GM18873 (cell line): Measurements from ENCODE around the gene SEC61A2.
"Not testable (repeated sequence)": the region's sequence is repeated elsewhere in the genome, so short reads cannot be mapped to it uniquely, and the experiment has no call there.

ENCODE experiments used
- ATAC-seq: cut with Tn5 transposase; IDR thresholded peaks from one replicate; pipeline ENCODE4 v1.9.1; 2021; ENCODE audit warnings: mild to moderate bottlenecking, moderate library complexity, moderate number of reproducible peaks; ENCODE audit not compliant: unreplicated experiment, low FRiP score

Gene SEC61A2

DNA sequence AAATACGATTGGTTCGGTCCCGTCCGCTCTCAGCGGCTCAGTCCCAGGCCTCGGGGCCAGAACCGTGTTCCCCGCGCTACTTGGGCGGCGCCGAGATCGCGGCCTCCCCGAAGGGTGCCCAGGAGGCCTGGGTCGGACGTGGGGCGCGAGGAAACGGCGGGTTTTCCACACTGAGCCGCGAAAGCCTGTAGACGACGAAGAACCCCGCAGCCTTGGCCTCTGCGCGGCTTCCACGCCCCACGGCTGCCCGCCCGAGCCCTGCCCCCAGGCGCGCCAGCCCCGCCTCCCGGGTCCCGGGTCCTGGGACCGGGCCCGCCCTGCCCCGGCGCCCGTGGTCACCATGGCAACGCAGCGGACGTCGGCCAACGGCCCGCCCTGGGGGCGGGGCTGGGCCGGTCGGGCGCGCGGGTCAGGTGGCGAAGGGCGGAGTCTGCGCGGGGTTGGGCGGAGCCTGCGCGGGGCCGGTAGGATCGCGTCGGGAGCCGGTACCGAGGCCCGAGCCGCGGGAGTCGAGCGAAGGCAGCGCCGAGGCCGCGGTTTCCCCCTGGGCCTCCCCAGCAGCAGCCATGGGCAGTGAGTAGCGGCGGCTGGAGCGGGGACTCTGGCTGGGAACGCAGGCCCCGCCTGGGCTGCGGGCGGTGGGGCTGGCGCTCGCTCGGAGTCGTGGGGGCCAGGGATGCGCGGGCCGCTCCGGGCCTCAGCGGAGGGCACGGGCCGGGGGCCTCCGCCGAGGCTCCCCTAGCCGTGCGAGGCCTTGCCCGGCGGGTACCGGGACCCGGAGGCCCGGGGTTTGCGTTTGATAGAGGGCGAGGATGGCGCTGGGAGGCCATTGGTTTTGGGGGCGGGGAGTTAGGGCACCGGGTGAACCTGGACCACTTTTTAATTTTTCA, at the start of gene SEC61A2:
SEC61A2 (plus strand) TSS at position 456 of the 890 bp plus-strand sequence; CDS start at position 567, 111 bp downstream.
- peak; percentile 73 for ATAC-seq

DNA sequence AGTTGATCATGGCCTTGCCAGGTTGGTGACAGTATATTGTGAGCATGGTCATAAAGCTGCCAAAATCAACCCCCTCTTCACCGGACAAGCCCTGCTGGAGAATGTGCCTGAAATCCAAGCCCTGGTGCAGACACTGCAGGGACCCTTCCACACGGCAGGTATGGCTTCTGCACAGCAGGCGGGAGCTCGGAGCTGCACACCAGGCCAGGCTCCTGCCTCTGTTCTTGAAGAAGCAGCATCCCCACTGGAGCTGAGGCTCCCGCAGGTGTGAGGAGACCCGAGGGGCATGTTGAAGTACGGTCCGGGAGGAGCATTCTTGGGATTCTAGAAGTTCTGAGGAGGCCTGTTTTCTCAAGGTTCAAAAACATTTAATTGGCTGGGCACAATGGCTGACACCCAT, 48.0 kb upstream of the SEC61A2 start:
- no peak for ATAC-seq

DNA sequence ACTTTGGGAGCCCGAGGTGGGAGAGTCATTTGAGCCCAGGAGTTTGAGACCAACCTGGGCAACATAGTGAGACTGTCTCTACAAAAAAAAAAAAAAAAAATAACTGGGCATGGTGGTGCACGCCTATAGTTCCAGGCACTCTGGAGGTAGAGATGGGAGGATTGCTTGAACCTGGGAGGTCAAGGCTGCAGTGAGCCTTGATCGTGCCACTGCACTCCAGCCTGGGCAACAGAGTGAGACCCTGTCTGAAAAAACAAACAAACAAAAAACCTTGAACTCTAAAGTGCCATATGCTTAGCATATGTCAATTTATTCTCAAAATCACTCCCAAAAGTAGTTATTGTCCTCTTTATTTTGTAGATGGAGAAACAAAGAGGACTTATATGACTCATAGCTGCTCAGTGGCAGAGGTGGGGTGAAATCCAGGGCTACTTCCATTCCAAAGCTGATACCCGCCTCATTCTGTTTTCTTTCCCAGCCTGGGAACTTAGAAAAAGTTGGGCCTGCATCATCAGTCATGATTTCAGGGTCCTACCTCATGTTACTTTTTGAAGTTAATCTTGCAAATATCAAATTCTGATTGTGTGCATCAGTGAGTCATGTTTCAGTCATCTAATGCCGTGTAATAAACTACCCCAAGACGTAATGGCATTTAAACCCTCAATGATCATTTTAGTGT, 47.5 kb upstream of the SEC61A2 start:
- ATAC-seq, result no peak

DNA sequence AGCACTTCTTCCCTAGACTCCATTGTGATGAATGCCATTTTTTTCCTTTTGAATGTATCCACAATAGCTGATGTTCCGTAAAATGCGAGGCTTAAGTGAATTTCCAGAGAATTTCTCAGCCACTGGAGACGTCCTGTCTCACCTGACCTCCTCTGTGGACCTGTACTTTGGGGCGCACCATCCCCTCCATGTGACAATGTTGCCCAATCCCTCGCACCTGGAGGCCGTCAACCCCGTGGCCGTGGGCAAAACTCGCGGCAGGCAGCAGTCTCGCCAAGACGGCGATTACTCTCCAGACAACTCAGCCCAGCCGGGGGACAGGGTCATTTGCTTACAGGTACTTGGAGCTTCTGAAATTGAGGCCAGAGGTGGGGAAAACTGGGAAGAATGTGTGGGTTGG, 40.6 kb upstream of the SEC61A2 start:
- ATAC-seq, result no peak

DNA sequence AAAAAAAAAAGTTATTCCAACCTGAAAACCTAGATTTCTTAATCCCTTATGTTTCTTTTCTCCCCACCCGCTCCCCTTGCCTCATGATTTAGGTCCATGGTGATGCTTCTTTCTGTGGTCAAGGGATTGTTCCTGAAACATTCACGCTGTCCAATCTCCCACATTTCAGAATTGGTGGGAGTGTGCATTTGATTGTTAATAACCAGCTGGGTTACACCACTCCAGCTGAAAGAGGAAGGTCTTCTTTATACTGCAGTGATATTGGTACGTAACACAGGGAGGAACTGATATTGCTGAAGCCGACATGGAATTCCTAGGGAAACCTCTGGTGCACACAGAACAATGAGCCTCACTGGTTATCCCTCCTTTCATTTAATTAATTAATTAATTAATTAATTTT, 38.1 kb upstream of the SEC61A2 start:
- ATAC-seq, result no peak

DNA sequence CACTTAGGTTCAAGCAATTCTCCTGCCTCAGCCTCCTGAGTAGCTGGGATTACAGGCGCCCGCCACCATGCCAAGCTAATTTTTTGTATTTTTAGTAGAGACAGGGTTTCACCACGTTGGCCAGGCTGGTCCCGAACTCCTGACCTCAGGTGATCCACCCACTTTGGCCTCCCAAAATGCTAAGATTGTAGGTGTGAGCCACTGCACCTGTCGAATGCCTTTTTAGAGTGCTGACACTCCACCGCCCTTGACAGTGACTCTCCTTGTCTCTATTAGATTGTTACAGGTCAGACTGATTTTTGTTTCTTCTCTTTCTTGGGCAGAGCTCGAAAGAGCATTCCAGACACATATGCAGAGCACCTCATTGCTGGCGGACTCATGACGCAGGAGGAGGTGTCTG, 32.1 kb upstream of the SEC61A2 start:
- not testable (repeated sequence) for ATAC-seq

DNA sequence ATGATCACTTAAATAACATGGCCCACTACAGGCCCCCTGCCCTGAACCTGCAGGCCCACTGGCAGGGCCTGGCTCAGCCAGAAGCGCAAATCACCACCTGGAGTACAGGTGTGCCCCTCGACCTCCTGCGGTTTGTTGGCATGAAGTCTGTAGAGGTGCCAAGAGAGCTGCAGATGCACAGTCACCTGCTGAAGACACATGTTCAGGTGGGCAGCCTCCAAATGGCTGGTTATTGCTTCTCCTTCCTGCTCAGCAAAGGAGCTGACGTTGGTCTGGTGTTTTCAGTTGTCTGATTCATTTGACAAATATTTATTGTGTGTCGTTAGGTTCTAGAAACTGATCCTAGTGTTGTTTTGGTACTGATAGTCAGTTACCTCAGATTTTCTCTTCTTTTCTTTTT, 31.7 kb upstream of the SEC61A2 start:
- no peak for ATAC-seq

DNA sequence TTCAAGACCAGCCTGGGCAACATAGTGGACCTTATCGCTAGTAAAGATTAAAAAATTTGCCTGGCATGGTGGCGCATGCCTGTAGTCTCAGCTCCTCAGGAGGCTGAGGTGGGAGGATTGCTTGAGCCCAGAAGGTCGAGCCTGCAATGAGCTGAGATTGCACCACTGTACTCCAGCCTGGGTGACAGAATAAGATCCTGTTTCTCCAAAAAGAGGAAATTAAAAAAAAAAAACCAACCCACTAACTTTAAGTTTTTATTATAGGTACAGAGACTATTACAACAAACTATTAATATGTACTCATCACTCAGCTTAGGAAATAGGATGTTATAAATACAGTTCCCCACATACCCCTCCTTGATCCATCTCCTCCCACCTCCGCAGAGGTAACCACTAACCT, 30.5 kb upstream of the SEC61A2 start:
- no peak for ATAC-seq

DNA sequence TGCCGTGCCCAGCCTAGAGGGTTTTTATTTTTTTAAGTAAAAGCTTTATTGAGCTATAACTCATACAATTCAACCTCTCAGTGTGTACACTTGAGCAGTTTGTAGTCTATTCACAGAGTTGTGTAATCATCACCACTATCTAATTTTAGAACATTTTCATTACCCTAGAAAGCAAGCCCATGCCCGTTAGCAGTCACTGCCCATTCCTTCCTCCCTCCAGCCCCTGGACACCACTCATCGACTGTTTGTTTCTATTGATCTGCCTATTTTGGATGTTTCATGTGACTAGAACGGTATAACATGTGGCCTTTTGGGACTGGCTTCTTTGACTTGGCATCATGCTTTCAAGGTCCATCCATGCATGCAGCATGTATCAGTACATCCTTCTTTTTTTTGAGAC, 25.7 kb upstream of the SEC61A2 start:
- no peak for ATAC-seq

DNA sequence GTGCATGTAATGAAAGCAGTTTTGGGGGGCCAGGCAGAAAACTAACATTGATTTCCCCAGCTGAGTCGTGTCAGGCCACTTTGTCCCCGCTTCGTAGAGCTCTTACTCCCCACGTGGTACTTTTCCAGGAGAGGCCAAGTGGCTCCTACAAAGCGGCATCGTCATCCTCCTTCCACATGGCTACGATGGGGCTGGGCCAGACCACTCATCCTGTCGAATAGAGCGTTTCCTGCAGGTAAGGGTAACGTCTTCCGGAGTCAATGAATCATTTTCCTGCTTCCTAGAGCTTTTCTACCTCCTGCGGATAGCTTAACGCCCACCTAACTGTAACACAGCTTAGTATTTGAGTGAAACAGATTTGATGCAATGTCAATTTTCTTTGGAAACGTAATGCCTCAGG, 21.7 kb upstream of the SEC61A2 start:
- no peak for ATAC-seq

DNA sequence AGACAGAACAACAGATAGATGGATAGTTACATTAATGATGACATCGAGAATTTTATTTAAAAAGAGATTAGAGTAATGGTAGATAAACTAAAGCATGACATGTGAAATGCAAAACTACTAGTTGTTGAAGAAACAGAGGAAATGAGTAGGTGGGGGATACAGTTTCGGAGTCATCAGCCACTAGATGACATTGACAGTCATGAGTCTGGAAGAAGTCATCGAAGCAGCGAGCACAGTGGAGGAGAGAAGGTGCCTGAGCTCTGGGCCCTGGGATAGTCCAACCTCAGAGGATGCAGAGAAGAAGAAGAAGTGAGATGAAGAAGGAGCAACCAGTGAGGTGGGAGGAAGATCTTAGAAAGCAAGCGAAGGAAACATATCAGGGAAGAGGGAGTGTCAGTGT, 20.2 kb upstream of the SEC61A2 start:
- no peak for ATAC-seq

DNA sequence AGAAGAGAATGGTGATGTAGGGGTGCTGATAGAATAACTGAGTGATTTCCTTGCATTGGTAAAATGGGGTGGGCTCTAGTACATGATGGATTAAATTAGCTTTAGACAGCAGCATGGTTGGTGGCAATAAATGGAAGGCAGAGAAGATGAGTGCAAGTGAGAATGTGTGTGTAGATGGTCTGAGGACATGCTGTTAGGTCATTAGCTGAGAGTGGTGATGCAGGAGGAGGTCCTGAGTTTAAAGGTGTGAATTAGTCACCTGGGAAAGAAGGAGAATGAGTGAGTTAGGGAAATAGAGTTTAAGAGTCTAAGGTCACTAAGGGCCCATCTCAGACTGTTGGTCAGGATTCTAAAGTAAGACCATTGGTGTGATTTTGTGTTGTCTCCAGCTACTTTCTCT, 17.9 kb upstream of the SEC61A2 start:
- ATAC-seq, result no peak

DNA sequence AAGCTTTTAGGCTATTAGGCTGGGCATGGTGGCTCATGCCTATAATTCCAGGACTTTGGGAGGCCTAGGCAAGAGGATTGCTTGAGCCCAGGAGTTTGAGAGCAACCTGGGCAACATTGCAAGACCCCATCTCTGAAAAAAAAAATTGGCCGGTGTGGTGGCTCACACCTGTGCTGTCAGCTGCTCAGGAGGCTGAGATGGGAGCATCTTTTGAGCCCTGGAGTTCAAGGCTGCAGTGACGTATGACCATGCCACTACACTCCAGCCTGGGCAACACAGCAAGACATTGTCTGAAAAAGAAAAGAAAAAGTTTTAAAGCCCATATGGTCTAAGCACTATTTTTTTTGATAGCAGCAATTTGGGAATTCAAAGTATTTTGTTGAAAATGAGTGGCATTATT, 15.8 kb upstream of the SEC61A2 start:
- no peak for ATAC-seq

DNA sequence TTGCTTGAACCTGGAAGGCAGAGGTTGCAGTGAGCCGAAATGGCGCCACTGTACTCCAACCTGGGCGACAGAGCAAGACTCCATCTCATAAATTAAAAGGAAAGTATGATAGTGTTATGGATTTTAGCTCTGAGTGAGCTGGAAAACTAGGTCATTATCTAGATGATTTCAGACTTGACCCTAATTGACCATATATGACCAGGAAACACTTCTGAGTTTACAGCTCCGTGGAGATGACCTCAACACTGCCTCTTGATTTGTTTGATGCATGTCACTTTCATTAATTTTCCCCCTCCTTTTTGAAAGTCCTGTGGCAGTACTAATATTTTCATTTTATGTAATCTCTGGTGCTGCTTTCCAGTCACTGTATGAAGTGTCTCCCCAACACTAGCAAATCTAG, 7.8 kb upstream of the SEC61A2 start:
- no peak for ATAC-seq

DNA sequence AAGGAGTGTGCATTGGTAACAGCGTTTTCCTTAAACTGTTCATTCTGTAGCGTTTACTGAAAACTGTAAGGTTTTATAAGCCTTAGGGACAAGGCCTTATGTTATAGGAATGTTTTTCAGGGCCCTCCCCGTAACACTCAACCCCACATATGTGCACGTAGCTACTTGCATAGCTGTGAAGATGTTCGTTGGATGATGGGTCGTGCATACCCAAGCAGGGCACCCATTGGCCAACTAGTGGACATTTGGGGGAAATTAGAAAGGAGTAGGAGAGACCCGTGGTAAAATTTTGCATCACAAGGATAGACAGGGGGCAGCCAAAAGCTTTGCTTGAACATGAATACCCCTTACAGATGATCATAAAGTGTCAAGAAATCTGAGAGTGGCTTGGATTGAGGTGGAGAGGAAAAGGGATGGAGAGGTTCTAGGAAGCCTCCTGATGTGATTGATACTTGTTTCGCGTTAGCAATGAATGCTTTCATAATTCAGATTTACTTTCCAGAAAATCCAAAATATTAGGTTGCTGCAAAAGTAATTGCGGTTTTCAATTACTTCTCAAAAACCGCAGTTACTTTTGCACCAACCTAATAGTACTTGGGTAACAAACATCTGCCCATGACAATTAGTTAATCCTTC, 878 bp downstream of the SEC61A2 start:
- ATAC-seq, result peak; percentile 47

DNA sequence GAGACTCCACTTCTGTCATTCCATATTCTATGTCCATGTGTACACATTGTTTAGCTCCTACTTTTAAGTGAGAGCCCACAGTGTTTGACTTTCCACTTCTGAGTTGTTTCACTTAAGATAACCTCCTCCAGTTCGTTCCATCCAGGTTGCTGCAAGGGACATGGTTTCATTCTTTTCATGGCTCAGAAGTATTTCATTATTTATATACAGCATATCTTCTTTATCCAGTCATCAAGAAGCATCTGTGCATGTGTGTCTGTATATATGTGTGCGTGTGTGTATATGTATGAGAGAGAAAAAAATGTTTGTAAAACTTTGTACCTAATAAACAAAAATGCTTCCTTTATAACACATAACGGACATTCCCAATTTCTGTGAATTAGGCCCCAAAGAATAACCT, 6.2 kb downstream of the SEC61A2 start:
- ATAC-seq, result no peak

DNA sequence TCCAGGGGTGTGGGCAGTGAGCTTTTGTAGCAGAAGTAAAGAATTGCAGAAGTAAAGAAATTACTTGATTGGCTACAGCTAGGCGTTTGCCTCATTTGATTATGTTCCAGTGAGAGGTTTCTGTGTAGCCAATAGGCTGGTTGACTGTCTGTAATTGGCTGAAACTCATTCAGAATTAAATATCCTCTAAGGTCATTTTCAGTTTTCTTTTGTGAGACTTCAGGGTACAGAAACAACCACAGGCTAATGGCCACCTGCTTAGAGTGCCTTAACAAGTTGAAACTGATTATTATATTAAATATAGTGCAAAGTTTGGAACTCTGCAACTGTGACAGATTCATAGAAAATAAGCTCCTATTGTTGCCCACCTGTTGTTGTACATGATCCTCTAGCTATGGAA, 10.6 kb downstream of the SEC61A2 start:
- no peak for ATAC-seq

DNA sequence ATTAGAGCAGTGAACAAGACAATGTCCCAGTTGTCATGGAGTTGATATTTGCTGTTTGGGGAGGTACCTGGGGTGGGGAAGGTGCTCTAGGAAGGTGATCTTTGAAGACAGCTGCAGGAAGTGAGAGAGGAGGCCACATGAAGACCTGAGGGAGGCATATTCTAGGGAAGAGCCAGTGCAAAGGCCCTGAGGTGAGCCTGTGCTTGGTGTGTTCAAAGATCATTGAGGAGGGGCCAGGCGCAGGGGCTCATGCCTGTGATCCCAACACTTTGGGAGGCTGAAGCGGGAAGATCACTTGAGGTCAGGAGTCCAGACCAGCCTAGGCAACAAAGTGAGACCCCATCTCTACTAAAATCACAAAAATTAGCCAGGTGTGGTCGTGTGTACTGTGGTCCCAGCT, 15.1 kb downstream of the SEC61A2 start:
- ATAC-seq, result no peak

DNA sequence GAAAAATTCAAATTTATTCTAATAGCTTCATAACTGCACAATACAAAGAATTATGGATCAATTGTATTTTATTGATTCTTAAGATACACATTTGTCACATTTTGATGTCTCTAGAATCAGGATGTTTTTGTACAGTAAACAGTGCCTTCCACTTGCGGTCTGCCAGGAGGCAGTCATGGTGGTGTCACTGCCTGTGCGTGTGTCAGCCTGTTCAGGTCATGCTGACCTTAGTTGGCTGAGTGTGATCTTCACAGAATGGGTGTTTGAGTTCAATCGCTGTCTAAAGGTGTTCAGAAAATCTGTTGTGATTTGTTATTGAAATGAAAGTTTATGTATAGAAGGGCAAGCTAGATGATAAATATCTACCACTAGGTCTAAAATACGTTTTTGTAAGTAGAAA, 20.7 kb downstream of the SEC61A2 start:
- no peak for ATAC-seq

DNA sequence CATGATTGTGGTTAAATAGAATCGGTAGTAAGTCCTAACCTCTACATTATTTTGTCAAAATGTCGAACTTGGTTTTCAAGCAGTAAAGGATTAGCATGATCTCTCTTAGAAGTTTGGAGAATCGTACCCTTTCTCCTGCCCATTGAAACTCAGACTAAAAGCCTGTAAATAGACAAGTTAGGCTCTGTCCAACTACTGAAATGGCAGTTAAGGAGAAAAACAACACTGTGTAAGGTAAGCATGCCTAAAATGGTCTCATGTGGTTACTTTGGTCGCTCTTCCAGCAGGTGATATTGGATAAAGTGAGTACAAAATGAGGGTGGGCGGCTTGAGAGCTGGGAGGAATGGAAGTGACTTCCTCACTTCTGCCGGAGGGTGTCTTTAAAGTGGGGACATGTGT, 25.0 kb downstream of the SEC61A2 start:
- ATAC-seq, result no peak

DNA sequence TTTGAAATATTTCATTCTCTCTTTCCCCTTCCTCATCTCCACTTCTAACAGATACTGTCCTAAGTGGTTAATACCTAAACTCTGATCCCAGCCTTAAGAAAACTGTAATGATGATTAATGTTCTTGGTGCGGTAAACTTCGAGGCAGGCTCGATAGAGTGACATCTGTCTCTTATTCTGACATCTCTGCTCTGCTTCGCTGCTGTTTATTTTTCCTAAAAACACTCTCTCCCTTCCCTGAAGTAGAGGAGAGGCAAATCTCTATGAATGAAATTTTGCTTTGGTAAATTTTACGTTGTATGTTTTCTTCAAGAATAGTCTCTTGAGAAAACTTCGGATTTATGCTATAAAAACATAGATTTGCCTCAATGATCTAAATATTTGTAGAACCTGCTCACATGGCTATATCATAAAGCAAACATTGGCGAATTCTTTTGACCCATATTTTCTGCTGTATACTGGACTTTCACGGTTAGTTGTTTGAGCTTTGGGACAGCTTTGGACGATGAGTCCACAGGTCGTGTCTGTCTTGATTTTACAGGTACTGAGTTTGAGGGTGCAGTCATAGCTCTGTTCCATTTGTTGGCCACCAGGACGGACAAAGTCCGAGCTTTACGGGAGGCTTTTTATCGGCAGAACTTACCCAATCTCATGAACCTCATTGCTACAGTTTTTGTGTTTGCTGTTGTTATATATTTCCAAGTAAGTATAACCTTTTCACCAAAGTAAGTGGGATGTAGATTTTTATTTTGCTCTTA, 27.1 kb downstream of the SEC61A2 start:
- ATAC-seq, result no peak
